Thymus (tissue), 11 donors: Measurements from ENCODE around the gene FMNL2. TPM values are rescaled to one million over a fixed set of nuclear protein-coding genes. Genes with fewer than 3 reads are reported as not detected.

Experiments
- DNase-seq, 9 donors: peaks; one replicate each; pipeline ENCODE4 v3.0.0-alpha.2; 2013; ENCODE audit warnings: low spot score in 9 of 9, low read depth in 6 of 9, missing footprints in 1 of 9
- H3K27ac ChIP-seq, 2 donors: one replicate each; pipeline ENCODE4 v1.5.1; 2013; ENCODE audit warnings: control low read depth in 1 of 2, low read depth in 1 of 2, low read length in 1 of 2, mild to moderate bottlenecking in 1 of 2, moderate library complexity in 1 of 2
- H3K27me3 ChIP-seq, 2 donors: one replicate each; pipeline ENCODE4 v1.5.1; 2013; ENCODE audit warnings: low read length in 1 of 2; ENCODE audit not compliant: control insufficient read depth in 2 of 2, insufficient read depth in 1 of 2
- H3K36me3 ChIP-seq, 2 donors: one replicate each; pipeline ENCODE4 v1.5.1; 2013; ENCODE audit warnings: low read length in 1 of 2, mild to moderate bottlenecking in 1 of 2, moderate library complexity in 1 of 2; ENCODE audit not compliant: control insufficient read depth in 2 of 2, insufficient read depth in 2 of 2
- H3K4me1 ChIP-seq, 2 donors: one replicate each; pipeline ENCODE4 v1.5.1; 2013; ENCODE audit warnings: low read length in 2 of 2; ENCODE audit not compliant: control insufficient read depth in 2 of 2, insufficient read depth in 2 of 2
- H3K4me3 ChIP-seq, 2 donors: one replicate each; pipeline ENCODE4 v1.5.1; 2013; ENCODE audit warnings: low read length in 2 of 2, control low read depth in 1 of 2, mild to moderate bottlenecking in 1 of 2
- H3K9me3 ChIP-seq, 2 donors: one replicate each; pipeline ENCODE4 v1.5.1; 2013; ENCODE audit warnings: low read length in 1 of 2, mild to moderate bottlenecking in 1 of 2; ENCODE audit not compliant: control insufficient read depth in 2 of 2, insufficient read depth in 1 of 2
- WGBS: extraction: QIAGEN DNeasy Blood & Tissue Kit; methylation state at CpG from one replicate; pipeline ENCODE4 v1.1.7; 2013; 5-methylcytosine and 5-hydroxymethylcytosine counted together
- polyA plus RNA-seq: library from polyadenylated mRNA; stranded (reverse); fragments of 200-250 nt; gene quantifications from one replicate; pipeline ENCODE4 v1.2.3, GENCODE V29; 2013
- total RNA-seq: library from RNA; stranded (reverse); fragments of 120-200 nt; gene quantifications from one replicate; pipeline ENCODE4 v1.2.4, GENCODE V29; 2013
- donor health status: healthy.

FMNL2 gene
- total and polyA plus RNA-seq, 2 donors: 18.9 to 61.3 TPM

GRCh38 chr2:152400607-152401214 is 65.7 kb downstream of the FMNL2 start:
- Histone ChIP-seq H3K9me3 (no peaks in the 10 kb centered on the region), H3K36me3 (no peaks in the 10 kb centered on the region), H3K4me1 (peaks cover 4 to 21% of the 10 kb centered on the region in 2 donors), H3K27me3 (no peaks in the 10 kb centered on the region), H3K27ac (peak overlapping the region; percentile 3 to 31), H3K4me3 (no peak overlapping the region)
- DNase-seq: no peak
- WGBS: 60% methylated on average over 2 of the region's 2 CpGs

GRCh38 chr2:152402780-152403759 is 68.1 kb downstream of the FMNL2 start:
- Histone ChIP-seq H3K27me3 (no peaks in the 10 kb centered on the region), H3K4me1 (peaks cover 4 to 24% of the 10 kb centered on the region in 2 donors), H3K27ac (peak overlapping the region in 1 of 2 donors; percentile 2), H3K4me3 (no peak overlapping the region), H3K9me3 (no peaks in the 10 kb centered on the region), H3K36me3 (no peaks in the 10 kb centered on the region)
- WGBS: 56% methylated on average over 12 of the region's 12 CpGs
- peak in 4 of 9 donors; percentile 8 to 45 (median 19) for DNase-seq

- WGBS: 97% methylated on average over 2 of the region's 2 CpGs
- Histone ChIP-seq H3K36me3 (no peaks in the 10 kb centered on the region), H3K27me3 (no peaks in the 10 kb centered on the region), H3K4me1 (peaks cover 4 to 24% of the 10 kb centered on the region in 2 donors), H3K27ac (no peak overlapping the region), H3K4me3 (no peak overlapping the region), H3K9me3 (no peaks in the 10 kb centered on the region)
- no peak for DNase-seq
These were observed 70.5 kb downstream of the FMNL2 start for GRCh38 chr2:152405206-152406118.

GRCh38 chr2:152406119-152406835 is 71.3 kb downstream of the FMNL2 start:
- no peaks in the 10 kb centered on the region for H3K36me3 ChIP-seq
- peaks cover 4 to 23% of the 10 kb centered on the region in 2 donors for H3K4me1 ChIP-seq
- DNase-seq: no peak
- H3K9me3 ChIP-seq: no peaks in the 10 kb centered on the region
- 86% methylated on average over 2 of the region's 2 CpGs for WGBS
- no peak overlapping the region for H3K4me3 ChIP-seq
- H3K27me3 ChIP-seq: no peaks in the 10 kb centered on the region
- H3K27ac ChIP-seq: peak overlapping the region in 1 of 2 donors; percentile 26

GRCh38 chr2:152406836-152407161 is 71.8 kb downstream of the FMNL2 start:
- no peaks in the 10 kb centered on the region for H3K9me3 ChIP-seq
- no peak for DNase-seq
- peaks cover 4 to 23% of the 10 kb centered on the region in 2 donors for H3K4me1 ChIP-seq
- H3K4me3 ChIP-seq: no peak overlapping the region
- H3K27ac ChIP-seq: no peak overlapping the region
- H3K27me3 ChIP-seq: no peaks in the 10 kb centered on the region
- H3K36me3 ChIP-seq: no peaks in the 10 kb centered on the region
- 93% methylated on average over 2 of the region's 2 CpGs for WGBS

- Histone ChIP-seq H3K9me3 (no peaks in the 10 kb centered on the region), H3K4me1 (peaks cover 4 to 20% of the 10 kb centered on the region in 2 donors), H3K36me3 (no peaks in the 10 kb centered on the region), H3K27me3 (no peaks in the 10 kb centered on the region), H3K4me3 (no peak overlapping the region), H3K27ac (peak overlapping the region; percentile 12 to 63)
- peak in 2 of 9 donors; percentile 10 to 43 for DNase-seq
- WGBS: 84% methylated on average over 8 of the region's 8 CpGs
These were observed 72.3 kb downstream of the FMNL2 start for GRCh38 chr2:152407204-152407721.

GRCh38 chr2:152407806-152408205 is 72.8 kb downstream of the FMNL2 start:
- Histone ChIP-seq H3K27me3 (no peaks in the 10 kb centered on the region), H3K4me3 (no peak overlapping the region), H3K36me3 (no peaks in the 10 kb centered on the region), H3K27ac (peak overlapping the region in 1 of 2 donors; percentile 63), H3K9me3 (no peaks in the 10 kb centered on the region), H3K4me1 (peaks cover 4 to 16% of the 10 kb centered on the region in 2 donors)
- 85% methylated on average over 1 of the region's 1 CpG for WGBS
- no peak for DNase-seq

GRCh38 chr2:152408254-152408653 is 73.3 kb downstream of the FMNL2 start:
- 94% methylated on average over 3 of the region's 3 CpGs for WGBS
- peaks cover 0 to 12% of the 10 kb centered on the region in 2 donors for H3K4me1 ChIP-seq
- no peak for DNase-seq
- no peak overlapping the region for H3K4me3 ChIP-seq
- H3K36me3 ChIP-seq: no peaks in the 10 kb centered on the region
- no peak overlapping the region for H3K27ac ChIP-seq
- H3K27me3 ChIP-seq: no peaks in the 10 kb centered on the region
- no peaks in the 10 kb centered on the region for H3K9me3 ChIP-seq
